ENCODE results near the gene KIR3DL3. TPM values are rescaled to one million over a fixed set of nuclear protein-coding genes. Genes with fewer than 3 reads are reported as not detected.

KIR3DL3 gene
- total and polyA plus RNA-seq, 2 donors (not counting 1 experiment from before 2014, with no cell fraction given), result not detected

GRCh38 chr19:54704928-54705327, 19.3 kb upstream of the KIR3DL3 start:
- Histone ChIP-seq H3K27me3 (replicated peaks in 1 of 4; ENCODE audit: control extremely low read depth in 1 of 4, control insufficient read depth in 3 of 4, insufficient read depth in 4 of 4, low read length in 3 of 4) (peaks cover 0 to 6% (median 0%) of the 10 kb centered on the region in 4 experiments), H3K9me3 (ENCODE audit: control extremely low read depth in 1 of 3, control insufficient read depth in 2 of 3, insufficient read depth in 1 of 3, low read length in 2 of 3) (no peaks in the 10 kb centered on the region), H3K27ac (ENCODE audit: low read length in 2 of 2) (no peak overlapping the region), H3K9ac (ENCODE audit: low read length) (no peak overlapping the region), H3K4me2 (replicated peaks; ENCODE audit: low read depth, low read length, poor library complexity, severe bottlenecking) (no peak overlapping the region), H3K4me3 (ENCODE audit: control extremely low read depth in 1 of 5, extremely low read depth in 1 of 5, insufficient read depth in 1 of 5, low read depth in 2 of 5, low read length in 4 of 5) (no peak overlapping the region), H3K4me1 (ENCODE audit: control insufficient read depth in 2 of 2, insufficient read depth in 2 of 2, low read length in 2 of 2) (no peaks in the 10 kb centered on the region), H4K20me1 (ENCODE audit: control insufficient read depth, insufficient read depth, low read length, poor library complexity, severe bottlenecking) (no peaks in the 10 kb centered on the region), H2AFZ (ENCODE audit: insufficient read depth, low read depth, low read length, poor library complexity, severe bottlenecking) (no peak overlapping the region), H3K79me2 (ENCODE audit: control insufficient read depth, insufficient read depth, low read length) (no peaks in the 10 kb centered on the region), H3K36me3 (replicated peaks in 1 of 2; ENCODE audit: control extremely low read depth in 1 of 2, control insufficient read depth in 1 of 2, extremely low read depth in 1 of 2, insufficient read depth in 2 of 2, low read length in 1 of 2) (no peaks in the 10 kb centered on the region)
- no peaks in the 10 kb centered on the region for H3K9me3 Mint-ChIP-seq (ENCODE audit: insufficient read depth)
- ChIA-PET POLR2A (no interaction called here), CTCF (no interaction called here)
- no peaks in the 10 kb centered on the region for H3K4me1 Mint-ChIP-seq
- H3K4me3 Mint-ChIP-seq, result no peak overlapping the region
- 85% methylated on average over 8 of the region's 8 CpGs for WGBS (ENCODE audit: insufficient coverage)
- TF ChIP-seq CTCF (IDR thresholded peaks at IDR 0.05) (no peak), EZH2 (IDR thresholded peaks at IDR 0.05; ENCODE audit: borderline replicate concordance, insufficient read depth, low read depth, low read length, poor library complexity, severe bottlenecking) (no peak)
- DNase-seq (no peak), ATAC-seq (ENCODE audit: low read depth) (no peak)
- intact Hi-C loops (cut with micrococcal nuclease), result no loop called here
- H3K27ac Mint-ChIP-seq, result no peak overlapping the region
- H3K27me3 Mint-ChIP-seq, result peaks cover 28% of the 10 kb centered on the region

- Histone ChIP-seq H3K27me3 (replicated peaks in 1 of 4; ENCODE audit: control extremely low read depth in 1 of 4, control insufficient read depth in 3 of 4, insufficient read depth in 4 of 4, low read length in 3 of 4) (peaks cover 0 to 6% (median 1%) of the 10 kb centered on the region in 4 experiments), H3K4me2 (replicated peaks; ENCODE audit: low read depth, low read length, poor library complexity, severe bottlenecking) (no peak overlapping the region), H3K9ac (ENCODE audit: low read length) (no peak overlapping the region), H3K36me3 (replicated peaks in 1 of 2; ENCODE audit: control extremely low read depth in 1 of 2, control insufficient read depth in 1 of 2, extremely low read depth in 1 of 2, insufficient read depth in 2 of 2, low read length in 1 of 2) (no peaks in the 10 kb centered on the region), H3K4me1 (ENCODE audit: control insufficient read depth in 2 of 2, insufficient read depth in 2 of 2, low read length in 2 of 2) (no peaks in the 10 kb centered on the region), H3K79me2 (ENCODE audit: control insufficient read depth, insufficient read depth, low read length) (no peaks in the 10 kb centered on the region), H3K9me3 (ENCODE audit: control extremely low read depth in 1 of 3, control insufficient read depth in 2 of 3, insufficient read depth in 1 of 3, low read length in 2 of 3) (no peaks in the 10 kb centered on the region), H4K20me1 (ENCODE audit: control insufficient read depth, insufficient read depth, low read length, poor library complexity, severe bottlenecking) (no peaks in the 10 kb centered on the region), H2AFZ (ENCODE audit: insufficient read depth, low read depth, low read length, poor library complexity, severe bottlenecking) (no peak overlapping the region), H3K27ac (ENCODE audit: low read length in 2 of 2) (no peak overlapping the region), H3K4me3 (ENCODE audit: control extremely low read depth in 1 of 5, extremely low read depth in 1 of 5, insufficient read depth in 1 of 5, low read depth in 2 of 5, low read length in 4 of 5) (no peak overlapping the region)
- H3K27ac Mint-ChIP-seq, result no peak overlapping the region
- TF ChIP-seq CTCF (IDR thresholded peaks at IDR 0.05) (no peak), EZH2 (IDR thresholded peaks at IDR 0.05; ENCODE audit: borderline replicate concordance, insufficient read depth, low read depth, low read length, poor library complexity, severe bottlenecking) (no peak)
- H3K4me3 Mint-ChIP-seq, result no peak overlapping the region
- WGBS (ENCODE audit: insufficient coverage), result 20% methylated on average over 4 of the region's 4 CpGs
- intact Hi-C loops (cut with micrococcal nuclease), result no loop called here
- ATAC-seq (ENCODE audit: low read depth) (no peak), DNase-seq (no peak)
- peaks cover 16% of the 10 kb centered on the region for H3K27me3 Mint-ChIP-seq
- ChIA-PET CTCF (interaction anchor here (0.6 kb wide), 1 partner anchor 268 kb away, joined by 3 read pairs; no protein-coding TSS in a partner anchor), POLR2A (no interaction called here)
- H3K4me1 Mint-ChIP-seq, result peaks cover 3% of the 10 kb centered on the region
- H3K9me3 Mint-ChIP-seq (ENCODE audit: insufficient read depth), result no peaks in the 10 kb centered on the region
These were observed 16.3 kb upstream of the KIR3DL3 start for GRCh38 chr19:54707962-54708361.

Data from B cell (primary cell).